Keratinocyte (primary cell): Measurements from ENCODE around the gene DRAP1. TPM values are rescaled to one million over a fixed set of nuclear protein-coding genes. Genes with fewer than 3 reads are reported as not detected.
"Not testable (repeated sequence)": the region's sequence is repeated elsewhere in the genome, so short reads cannot be mapped to it uniquely, and the experiment has no call there.

Experiments used
- DNase-seq: peaks from one replicate; pipeline ENCODE4 v3.0.0-alpha.2; 2011; ENCODE audit warnings: low read depth, missing footprints, low spot score
- FAIRE-seq: peaks from 2 replicates; lab custom pipeline; 2011; peaks lifted over from hg19 to GRCh38; lab: Jason Lieb, UNC
- H2AFZ ChIP-seq: 2 replicates; pipeline ENCODE4 v1.6.0; 2012; ENCODE audit warnings: low read length, control low read depth, inconsistent platforms; ENCODE audit not compliant: control insufficient read depth
- H3K27ac ChIP-seq: 2 replicates; pipeline ENCODE4 v1.5.1; 2011; ENCODE audit warnings: low read length; ENCODE audit not compliant: control insufficient read depth, insufficient read depth
- H3K27me3 ChIP-seq: 3 replicates; pipeline ENCODE4 v1.6.0; 2011; ENCODE audit warnings: low read length; ENCODE audit not compliant: control insufficient read depth, insufficient read depth; ENCODE audit errors: extremely low read depth
- H3K36me3 ChIP-seq, 2 experiments: 2 replicates in 1 of 2; 3 replicates in 1 of 2; pipeline ENCODE4 v1.5.1; 2011; ENCODE audit warnings: low read length in 2 of 2, mild to moderate bottlenecking in 1 of 2; ENCODE audit not compliant: control insufficient read depth in 2 of 2, insufficient read depth in 2 of 2; ENCODE audit errors: extremely low read depth in 1 of 2
- H3K4me1 ChIP-seq: 3 replicates; pipeline ENCODE4 v1.5.1; 2011; ENCODE audit warnings: low read length; ENCODE audit not compliant: control insufficient read depth, insufficient read depth; ENCODE audit errors: extremely low read depth
- H3K4me2 ChIP-seq: 3 replicates; pipeline ENCODE4 v1.6.0; 2011; ENCODE audit warnings: low read depth, low read length; ENCODE audit not compliant: control insufficient read depth, insufficient read depth; ENCODE audit errors: extremely low read depth
- H3K4me3 ChIP-seq, 3 experiments: fragments of 200-600 bp in 1 of 3; sonication (generic) in 1 of 3; 2 replicates in 2 of 3; 3 replicates in 1 of 3; pipeline ENCODE4 v1.5.1; 2011 to 2016; ENCODE audit warnings: low read length in 3 of 3, mild to moderate bottlenecking in 3 of 3, control low read depth in 2 of 3, inconsistent platforms in 1 of 3, low read depth in 1 of 3, mixed read lengths in 1 of 3, mixed run types in 1 of 3, moderate library complexity in 1 of 3; ENCODE audit not compliant: control insufficient read depth in 2 of 3, insufficient read depth in 2 of 3; ENCODE audit errors: extremely low read depth in 1 of 3
- H3K79me2 ChIP-seq: 2 replicates; pipeline ENCODE4 v1.6.0; 2012; ENCODE audit warnings: low read length; ENCODE audit not compliant: control insufficient read depth, insufficient read depth
- H3K9ac ChIP-seq: 3 replicates; pipeline ENCODE4 v1.6.0; 2011; ENCODE audit warnings: low read length; ENCODE audit not compliant: control insufficient read depth, insufficient read depth; ENCODE audit errors: extremely low read depth
- H3K9me1 ChIP-seq: 3 replicates; pipeline ENCODE4 v1.6.0; 2011; ENCODE audit warnings: low read length; ENCODE audit not compliant: control insufficient read depth, insufficient read depth; ENCODE audit errors: extremely low read depth
- H3K9me3 ChIP-seq: 2 replicates; pipeline ENCODE4 v1.5.1; 2012; ENCODE audit warnings: low read depth, low read length; ENCODE audit not compliant: control insufficient read depth
- H4K20me1 ChIP-seq: 3 replicates; pipeline ENCODE4 v1.6.0; 2011; ENCODE audit warnings: low read length; ENCODE audit not compliant: control insufficient read depth, insufficient read depth; ENCODE audit errors: extremely low read depth
- CTCF ChIP-seq, 3 experiments: IDR thresholded peaks in 1 of 3; conservative IDR thresholded peaks in 1 of 3; optimal IDR thresholded peaks in 1 of 3; 2 replicates in 2 of 3; 3 replicates in 1 of 3; pipeline versions ENCODE3 to v1.5.1; 2011; ENCODE audit warnings: low read length in 3 of 3, mild to moderate bottlenecking in 3 of 3, moderate library complexity in 2 of 3, control low read depth in 1 of 3, inconsistent platforms in 1 of 3; ENCODE audit not compliant: insufficient read depth in 2 of 3; ENCODE audit errors: extremely low read depth in 1 of 3
- EZH2 ChIP-seq: IDR thresholded peaks from one replicate; pipeline ENCODE4 v1.6.1; 2012; ENCODE audit warnings: inconsistent platforms, mild to moderate bottlenecking, low read length, moderate library complexity
- dilution Hi-C: fragments of 300-500 bp; cut with MboI; formaldehyde crosslinking; loops from one replicate; pipeline ENCODE4 v1.7.0; 2020; ENCODE audit warnings: low sequenced_read_pairs; ENCODE audit not compliant: extremely low pct_ligation_motif_present
- polyA plus RNA-seq, 5 experiments: library from polyadenylated mRNA; depleted of rRNA in 3 of 5; stranded (reverse) in 3 of 5; stranded (forward) in 1 of 5; unstranded in 1 of 5; fragments of >200 nt; gene quantifications; 1 replicate in 1 of 5; 2 replicates in 3 of 5; 3 replicates in 1 of 5; pipeline versions ENCODE4 v1.2.1 to v1.2.3, GENCODE V29; 2011 to 2012; ENCODE audit warnings: missing spikeins in 2 of 5, low read depth in 1 of 5, low replicate concordance in 1 of 5

DRAP1 gene
- polyA plus RNA-seq, 1 donor (not counting 4 experiments of a cell fraction or from before 2014, with no cell fraction given), result 135 TPM

- peaks cover 45% of the 10 kb centered on the region for H3K79me2 ChIP-seq
Measured at GRCh38 chr11:65891219-65892136, 27.7 kb upstream of the DRAP1 start.

DNA sequence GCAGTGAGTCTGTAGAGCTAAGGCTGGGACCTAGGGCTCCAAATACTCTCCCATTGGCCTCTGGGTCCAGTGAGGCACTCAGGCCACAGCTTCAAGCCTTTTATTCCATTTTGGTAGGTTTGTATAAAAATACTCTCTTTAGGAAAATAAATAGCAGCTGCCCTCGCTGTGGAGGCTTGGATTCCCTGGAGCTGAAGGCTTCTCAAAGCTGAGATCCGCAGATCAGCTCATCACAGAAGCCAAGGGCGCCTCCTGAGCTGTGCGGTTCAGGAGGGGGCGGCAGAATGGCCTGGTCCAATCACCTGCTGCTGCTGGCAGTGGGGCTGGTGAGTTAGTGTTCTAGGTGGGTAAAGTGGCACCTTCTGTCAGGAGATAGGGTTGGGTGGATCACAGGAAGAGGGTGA lies 27.1 kb upstream of the DRAP1 start:
- Histone ChIP-seq H3K4me2 (peak overlapping the region; percentile 74), H3K9ac (peak overlapping the region; percentile 75), H3K79me2 (peaks cover 46% of the 10 kb centered on the region), H3K4me1 (peaks cover 63% of the 10 kb centered on the region), H3K4me3 (peak overlapping the region; percentile 42 to 63 (median 55)), H4K20me1 (peaks cover 44% of the 10 kb centered on the region), H3K36me3 (peaks cover 20 to 43% of the 10 kb centered on the region in 2 experiments), H3K27ac (peak overlapping the region; percentile 56)
- H3K9me3 ChIP-seq, H3K9me1 ChIP-seq, DNase-seq, FAIRE-seq, H3K27me3 ChIP-seq, H2AFZ ChIP-seq, dilution Hi-C loops: not testable (repeated sequence)

More at GRCh38 chr11:65891219-65892136, 27.7 kb upstream of the DRAP1 start:
- FAIRE-seq (no peak), DNase-seq (no peak)
- dilution Hi-C loops, result no loop called here
- H3K4me2 ChIP-seq, result peak overlapping the region; percentile 74
- H3K27me3 ChIP-seq, result no peaks in the 10 kb centered on the region
- peak overlapping the region; percentile 56 for H3K27ac ChIP-seq
- H3K9me1 ChIP-seq, result no peaks in the 10 kb centered on the region
- H3K9me3 ChIP-seq, result no peaks in the 10 kb centered on the region
- peak overlapping the region; percentile 75 for H3K9ac ChIP-seq
- TF ChIP-seq EZH2, result no peak
- peak in 1 of 3 experiments; percentile 49 for TF ChIP-seq CTCF (optimal IDR thresholded peaks at IDR 0.05 in 1 of 3, IDR thresholded peaks at IDR 0.05 in 1 of 3, conservative IDR thresholded peaks at IDR 0.05 in 1 of 3; ENCODE audit: extremely low read depth in 1 of 3, insufficient read depth in 2 of 3, low read length in 3 of 3)
- peaks cover 37% of the 10 kb centered on the region for H4K20me1 ChIP-seq
- peaks cover 18 to 41% of the 10 kb centered on the region in 2 experiments for H3K36me3 ChIP-seq
- no peak overlapping the region for H2AFZ ChIP-seq
- H3K4me1 ChIP-seq, result peaks cover 59% of the 10 kb centered on the region
- peak overlapping the region; percentile 42 to 63 (median 55) for H3K4me3 ChIP-seq
